GM10266 (cell line): ENCODE data around the gene NOSTRIN.

Source experiments
- DNase-seq: peaks from one replicate; pipeline ENCODE4 v3.0.0; 2012; ENCODE audit errors: extremely low spot score
- CTCF ChIP-seq: IDR thresholded peaks from 2 replicates; pipeline ENCODE4 v1.5.1; 2012; ENCODE audit warnings: mild to moderate bottlenecking, low read depth; ENCODE audit not compliant: control insufficient read depth, insufficient read depth; ENCODE audit errors: missing control alignments

The NOSTRIN gene

GRCh38 chr2:168781191-168781817 lies 21.1 kb upstream of the NOSTRIN start:
- no peak for TF ChIP-seq CTCF
- DNase-seq, result no peak

GRCh38 chr2:168782271-168782670 lies 20.2 kb upstream of the NOSTRIN start:
- no peak for TF ChIP-seq CTCF
- no peak for DNase-seq

GRCh38 chr2:168784993-168785392 lies 17.4 kb upstream of the NOSTRIN start:
- no peak for TF ChIP-seq CTCF
- no peak for DNase-seq

GRCh38 chr2:168787098-168787781 lies 15.2 kb upstream of the NOSTRIN start:
- no peak for DNase-seq
- TF ChIP-seq CTCF, result no peak

GRCh38 chr2:168787782-168788376 lies 14.6 kb upstream of the NOSTRIN start:
- no peak for TF ChIP-seq CTCF
- no peak for DNase-seq

- no peak for TF ChIP-seq CTCF
- no peak for DNase-seq
These were observed 12.7 kb upstream of the NOSTRIN start for GRCh38 chr2:168789776-168790175.
